ENCODE data around the gene LRRC71. TPM values are rescaled to one million over a fixed set of nuclear protein-coding genes. Genes with fewer than 3 reads are reported as not detected.

Gene LRRC71
- total RNA-seq, 2 donors from 2014 or later: not detected

DNA sequence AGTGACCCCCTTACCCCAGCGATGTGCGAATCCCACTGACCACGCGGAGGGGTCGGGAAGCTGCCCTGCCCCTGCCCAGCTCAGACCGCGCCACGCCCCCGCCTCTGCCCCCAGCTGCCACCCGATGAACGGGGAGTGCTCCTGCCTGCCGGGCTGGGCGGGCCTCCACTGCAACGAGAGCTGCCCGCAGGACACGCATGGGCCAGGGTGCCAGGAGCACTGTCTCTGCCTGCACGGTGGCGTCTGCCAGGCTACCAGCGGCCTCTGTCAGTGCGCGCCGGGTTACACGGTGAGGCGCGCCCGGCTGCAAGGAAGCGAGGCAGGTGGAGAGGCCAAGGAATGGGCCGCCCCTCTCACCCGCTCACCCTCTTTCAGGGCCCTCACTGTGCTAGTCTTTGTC, 11.9 kb upstream of the LRRC71 start:
- Histone ChIP-seq H3K36me3 (ENCODE audit: control insufficient read depth, insufficient read depth, low read length) (no peaks in the 10 kb centered on the region), H3K27me3 (ENCODE audit: control insufficient read depth, insufficient read depth, low read length, poor library complexity, severe bottlenecking) (no peaks in the 10 kb centered on the region), H3K4me1 (ENCODE audit: control insufficient read depth, insufficient read depth, low read length) (no peaks in the 10 kb centered on the region), H3K4me3 (ENCODE audit: low read length) (no peak overlapping the region), H3K9me3 (ENCODE audit: control insufficient read depth, low read length) (no peaks in the 10 kb centered on the region), H3K27ac (ENCODE audit: low read depth, low read length) (no peak overlapping the region), H3K9ac (ENCODE audit: extremely low read depth, low read length, poor library complexity, severe bottlenecking) (no peak overlapping the region)
- no peak overlapping the region for H3K27ac Mint-ChIP-seq
- no peaks in the 10 kb centered on the region for H3K9me3 Mint-ChIP-seq
- 93 to 94% methylated on average over 18 to 29 of the region's 29 CpGs for WGBS, 2 experiments (ENCODE audit: insufficient coverage in 1 of 2, insufficient read length in 1 of 2)
- no peaks in the 10 kb centered on the region for H3K4me1 Mint-ChIP-seq
- H3K27me3 Mint-ChIP-seq (ENCODE audit: insufficient read depth): peaks cover 34% of the 10 kb centered on the region
- no peaks in the 10 kb centered on the region for H3K36me3 Mint-ChIP-seq (ENCODE audit: low read depth)
- H3K4me3 Mint-ChIP-seq: no peak overlapping the region
- TF ChIP-seq, protein P1, sequence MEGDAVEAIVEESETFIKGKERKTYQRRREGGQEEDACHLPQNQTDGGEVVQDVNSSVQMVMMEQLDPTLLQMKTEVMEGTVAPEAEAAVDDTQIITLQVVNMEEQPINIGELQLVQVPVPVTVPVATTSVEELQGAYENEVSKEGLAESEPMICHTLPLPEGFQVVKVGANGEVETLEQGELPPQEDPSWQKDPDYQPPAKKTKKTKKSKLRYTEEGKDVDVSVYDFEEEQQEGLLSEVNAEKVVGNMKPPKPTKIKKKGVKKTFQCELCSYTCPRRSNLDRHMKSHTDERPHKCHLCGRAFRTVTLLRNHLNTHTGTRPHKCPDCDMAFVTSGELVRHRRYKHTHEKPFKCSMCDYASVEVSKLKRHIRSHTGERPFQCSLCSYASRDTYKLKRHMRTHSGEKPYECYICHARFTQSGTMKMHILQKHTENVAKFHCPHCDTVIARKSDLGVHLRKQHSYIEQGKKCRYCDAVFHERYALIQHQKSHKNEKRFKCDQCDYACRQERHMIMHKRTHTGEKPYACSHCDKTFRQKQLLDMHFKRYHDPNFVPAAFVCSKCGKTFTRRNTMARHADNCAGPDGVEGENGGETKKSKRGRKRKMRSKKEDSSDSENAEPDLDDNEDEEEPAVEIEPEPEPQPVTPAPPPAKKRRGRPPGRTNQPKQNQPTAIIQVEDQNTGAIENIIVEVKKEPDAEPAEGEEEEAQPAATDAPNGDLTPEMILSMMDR (conservative IDR thresholded peaks at IDR 0.05): no peak
- no peak for DNase-seq

DNA sequence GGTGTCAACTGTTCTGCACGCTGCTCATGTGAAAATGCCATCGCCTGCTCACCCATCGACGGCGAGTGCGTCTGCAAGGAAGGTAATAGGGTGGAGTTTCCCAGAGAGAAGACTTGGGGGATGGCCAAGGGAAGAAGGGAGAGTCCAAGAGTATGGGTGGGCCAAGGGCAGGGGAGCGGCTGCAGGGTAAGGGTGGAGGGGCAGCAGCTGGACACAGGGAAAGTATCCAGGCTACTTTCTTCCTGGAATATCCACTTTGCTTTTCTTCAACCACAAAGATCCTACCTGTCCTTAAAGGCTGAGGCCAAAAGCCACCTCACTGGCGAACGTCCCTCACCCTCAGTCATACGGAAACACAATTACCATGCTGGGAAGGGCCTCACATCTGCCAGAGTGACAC, 11.5 kb upstream of the LRRC71 start:
- Histone ChIP-seq H3K4me1 (ENCODE audit: control insufficient read depth, insufficient read depth, low read length) (no peaks in the 10 kb centered on the region), H3K4me3 (ENCODE audit: low read length) (no peak overlapping the region), H3K9me3 (ENCODE audit: control insufficient read depth, low read length) (no peaks in the 10 kb centered on the region), H3K36me3 (ENCODE audit: control insufficient read depth, insufficient read depth, low read length) (no peaks in the 10 kb centered on the region), H3K27ac (ENCODE audit: low read depth, low read length) (no peak overlapping the region), H3K27me3 (ENCODE audit: control insufficient read depth, insufficient read depth, low read length, poor library complexity, severe bottlenecking) (no peaks in the 10 kb centered on the region), H3K9ac (ENCODE audit: extremely low read depth, low read length, poor library complexity, severe bottlenecking) (no peak overlapping the region)
- TF ChIP-seq, protein P1 (conservative IDR thresholded peaks at IDR 0.05): no peak
- Mint-ChIP-seq H3K36me3 (ENCODE audit: low read depth) (no peaks in the 10 kb centered on the region), H3K4me1 (no peaks in the 10 kb centered on the region), H3K4me3 (no peak overlapping the region), H3K27me3 (ENCODE audit: insufficient read depth) (peaks cover 36% of the 10 kb centered on the region), H3K27ac (no peak overlapping the region), H3K9me3 (no peaks in the 10 kb centered on the region)
- no peak for DNase-seq
- WGBS, 2 experiments (ENCODE audit: insufficient coverage in 1 of 2, insufficient read length in 1 of 2): 92 to 100% methylated on average over 5 to 10 of the region's 10 CpGs

- Histone ChIP-seq H3K4me3 (ENCODE audit: low read length) (no peak overlapping the region), H3K9me3 (ENCODE audit: control insufficient read depth, low read length) (no peaks in the 10 kb centered on the region), H3K9ac (ENCODE audit: extremely low read depth, low read length, poor library complexity, severe bottlenecking) (no peak overlapping the region), H3K36me3 (ENCODE audit: control insufficient read depth, insufficient read depth, low read length) (no peaks in the 10 kb centered on the region), H3K4me1 (ENCODE audit: control insufficient read depth, insufficient read depth, low read length) (no peaks in the 10 kb centered on the region), H3K27ac (ENCODE audit: low read depth, low read length) (no peak overlapping the region), H3K27me3 (ENCODE audit: control insufficient read depth, insufficient read depth, low read length, poor library complexity, severe bottlenecking) (no peaks in the 10 kb centered on the region)
- 65 to 87% methylated on average over 2 to 5 of the region's 5 CpGs for WGBS, 2 experiments (ENCODE audit: insufficient coverage in 1 of 2, insufficient read length in 1 of 2)
- H3K36me3 Mint-ChIP-seq (ENCODE audit: low read depth): no peaks in the 10 kb centered on the region
- DNase-seq: no peak
- no peaks in the 10 kb centered on the region for H3K4me1 Mint-ChIP-seq
- H3K9me3 Mint-ChIP-seq: no peaks in the 10 kb centered on the region
- H3K4me3 Mint-ChIP-seq: no peak overlapping the region
- H3K27ac Mint-ChIP-seq: no peak overlapping the region
- TF ChIP-seq, protein P1 (conservative IDR thresholded peaks at IDR 0.05): no peak
- H3K27me3 Mint-ChIP-seq (ENCODE audit: insufficient read depth): peaks cover 39% of the 10 kb centered on the region
These were observed 10.8 kb upstream of the LRRC71 start for GRCh38 chr1:156909671-156910070.
